Measurements from ENCODE around the gene CA11. TPM values are rescaled to one million over a fixed set of nuclear protein-coding genes. Genes with fewer than 3 reads are reported as not detected.
A peak's percentile ranks its signal among the peaks of the same experiment; 100 is the strongest.

Gene CA11
- total and polyA plus RNA-seq, 9 of the 15 experiments (the other 6 are each of a cell fraction or from before 2014, with no cell fraction given) = 2.9 to 19.9 (median 8.3) TPM

DNA sequence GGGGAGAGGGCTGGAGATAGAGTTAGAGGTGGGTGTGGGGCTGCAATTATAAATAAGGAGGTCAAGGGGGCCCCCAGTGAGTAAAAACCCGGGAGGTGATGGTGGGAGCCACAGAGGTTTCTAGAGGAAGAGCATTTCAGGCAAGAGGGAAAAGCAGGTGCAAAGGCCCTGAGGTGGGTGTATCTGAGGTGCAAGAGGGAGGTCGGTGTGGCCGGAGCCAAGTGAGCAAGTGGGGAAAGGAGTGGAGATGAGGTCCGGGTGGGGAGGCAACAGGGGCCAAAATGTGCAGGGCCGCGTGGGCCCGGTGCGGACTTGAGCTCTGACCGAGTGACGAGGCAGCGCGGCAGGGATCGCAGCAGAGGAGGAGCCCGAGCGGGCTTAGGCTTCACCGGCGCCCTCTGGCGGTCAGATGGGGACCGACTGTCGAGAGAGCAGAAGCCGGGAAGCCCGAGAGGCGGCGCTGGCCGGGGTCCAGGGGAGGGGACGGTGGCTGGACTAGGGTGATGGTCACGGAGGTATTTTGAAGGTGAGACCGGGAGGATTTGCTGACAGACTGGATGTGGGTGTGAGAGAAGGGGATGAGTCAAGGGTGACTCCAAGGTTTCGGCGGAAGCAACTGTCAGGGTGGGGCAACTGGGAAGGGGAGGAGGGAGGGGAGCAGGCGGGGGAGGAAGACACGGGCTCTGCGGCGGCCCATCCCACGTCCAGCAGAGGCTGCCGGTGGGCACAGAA lies 57.2 kb downstream of the CA11 start (continued):
- TF ChIP-seq NR3C1 (CRISPR knock-in tag; IDR thresholded peaks at IDR 0.05) = no peak
- TF ChIP-seq, protein P1, sequence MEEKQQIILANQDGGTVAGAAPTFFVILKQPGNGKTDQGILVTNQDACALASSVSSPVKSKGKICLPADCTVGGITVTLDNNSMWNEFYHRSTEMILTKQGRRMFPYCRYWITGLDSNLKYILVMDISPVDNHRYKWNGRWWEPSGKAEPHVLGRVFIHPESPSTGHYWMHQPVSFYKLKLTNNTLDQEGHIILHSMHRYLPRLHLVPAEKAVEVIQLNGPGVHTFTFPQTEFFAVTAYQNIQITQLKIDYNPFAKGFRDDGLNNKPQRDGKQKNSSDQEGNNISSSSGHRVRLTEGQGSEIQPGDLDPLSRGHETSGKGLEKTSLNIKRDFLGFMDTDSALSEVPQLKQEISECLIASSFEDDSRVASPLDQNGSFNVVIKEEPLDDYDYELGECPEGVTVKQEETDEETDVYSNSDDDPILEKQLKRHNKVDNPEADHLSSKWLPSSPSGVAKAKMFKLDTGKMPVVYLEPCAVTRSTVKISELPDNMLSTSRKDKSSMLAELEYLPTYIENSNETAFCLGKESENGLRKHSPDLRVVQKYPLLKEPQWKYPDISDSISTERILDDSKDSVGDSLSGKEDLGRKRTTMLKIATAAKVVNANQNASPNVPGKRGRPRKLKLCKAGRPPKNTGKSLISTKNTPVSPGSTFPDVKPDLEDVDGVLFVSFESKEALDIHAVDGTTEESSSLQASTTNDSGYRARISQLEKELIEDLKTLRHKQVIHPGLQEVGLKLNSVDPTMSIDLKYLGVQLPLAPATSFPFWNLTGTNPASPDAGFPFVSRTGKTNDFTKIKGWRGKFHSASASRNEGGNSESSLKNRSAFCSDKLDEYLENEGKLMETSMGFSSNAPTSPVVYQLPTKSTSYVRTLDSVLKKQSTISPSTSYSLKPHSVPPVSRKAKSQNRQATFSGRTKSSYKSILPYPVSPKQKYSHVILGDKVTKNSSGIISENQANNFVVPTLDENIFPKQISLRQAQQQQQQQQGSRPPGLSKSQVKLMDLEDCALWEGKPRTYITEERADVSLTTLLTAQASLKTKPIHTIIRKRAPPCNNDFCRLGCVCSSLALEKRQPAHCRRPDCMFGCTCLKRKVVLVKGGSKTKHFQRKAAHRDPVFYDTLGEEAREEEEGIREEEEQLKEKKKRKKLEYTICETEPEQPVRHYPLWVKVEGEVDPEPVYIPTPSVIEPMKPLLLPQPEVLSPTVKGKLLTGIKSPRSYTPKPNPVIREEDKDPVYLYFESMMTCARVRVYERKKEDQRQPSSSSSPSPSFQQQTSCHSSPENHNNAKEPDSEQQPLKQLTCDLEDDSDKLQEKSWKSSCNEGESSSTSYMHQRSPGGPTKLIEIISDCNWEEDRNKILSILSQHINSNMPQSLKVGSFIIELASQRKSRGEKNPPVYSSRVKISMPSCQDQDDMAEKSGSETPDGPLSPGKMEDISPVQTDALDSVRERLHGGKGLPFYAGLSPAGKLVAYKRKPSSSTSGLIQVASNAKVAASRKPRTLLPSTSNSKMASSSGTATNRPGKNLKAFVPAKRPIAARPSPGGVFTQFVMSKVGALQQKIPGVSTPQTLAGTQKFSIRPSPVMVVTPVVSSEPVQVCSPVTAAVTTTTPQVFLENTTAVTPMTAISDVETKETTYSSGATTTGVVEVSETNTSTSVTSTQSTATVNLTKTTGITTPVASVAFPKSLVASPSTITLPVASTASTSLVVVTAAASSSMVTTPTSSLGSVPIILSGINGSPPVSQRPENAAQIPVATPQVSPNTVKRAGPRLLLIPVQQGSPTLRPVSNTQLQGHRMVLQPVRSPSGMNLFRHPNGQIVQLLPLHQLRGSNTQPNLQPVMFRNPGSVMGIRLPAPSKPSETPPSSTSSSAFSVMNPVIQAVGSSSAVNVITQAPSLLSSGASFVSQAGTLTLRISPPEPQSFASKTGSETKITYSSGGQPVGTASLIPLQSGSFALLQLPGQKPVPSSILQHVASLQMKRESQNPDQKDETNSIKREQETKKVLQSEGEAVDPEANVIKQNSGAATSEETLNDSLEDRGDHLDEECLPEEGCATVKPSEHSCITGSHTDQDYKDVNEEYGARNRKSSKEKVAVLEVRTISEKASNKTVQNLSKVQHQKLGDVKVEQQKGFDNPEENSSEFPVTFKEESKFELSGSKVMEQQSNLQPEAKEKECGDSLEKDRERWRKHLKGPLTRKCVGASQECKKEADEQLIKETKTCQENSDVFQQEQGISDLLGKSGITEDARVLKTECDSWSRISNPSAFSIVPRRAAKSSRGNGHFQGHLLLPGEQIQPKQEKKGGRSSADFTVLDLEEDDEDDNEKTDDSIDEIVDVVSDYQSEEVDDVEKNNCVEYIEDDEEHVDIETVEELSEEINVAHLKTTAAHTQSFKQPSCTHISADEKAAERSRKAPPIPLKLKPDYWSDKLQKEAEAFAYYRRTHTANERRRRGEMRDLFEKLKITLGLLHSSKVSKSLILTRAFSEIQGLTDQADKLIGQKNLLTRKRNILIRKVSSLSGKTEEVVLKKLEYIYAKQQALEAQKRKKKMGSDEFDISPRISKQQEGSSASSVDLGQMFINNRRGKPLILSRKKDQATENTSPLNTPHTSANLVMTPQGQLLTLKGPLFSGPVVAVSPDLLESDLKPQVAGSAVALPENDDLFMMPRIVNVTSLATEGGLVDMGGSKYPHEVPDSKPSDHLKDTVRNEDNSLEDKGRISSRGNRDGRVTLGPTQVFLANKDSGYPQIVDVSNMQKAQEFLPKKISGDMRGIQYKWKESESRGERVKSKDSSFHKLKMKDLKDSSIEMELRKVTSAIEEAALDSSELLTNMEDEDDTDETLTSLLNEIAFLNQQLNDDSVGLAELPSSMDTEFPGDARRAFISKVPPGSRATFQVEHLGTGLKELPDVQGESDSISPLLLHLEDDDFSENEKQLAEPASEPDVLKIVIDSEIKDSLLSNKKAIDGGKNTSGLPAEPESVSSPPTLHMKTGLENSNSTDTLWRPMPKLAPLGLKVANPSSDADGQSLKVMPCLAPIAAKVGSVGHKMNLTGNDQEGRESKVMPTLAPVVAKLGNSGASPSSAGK (IDR thresholded peaks at IDR 0.05) = peak; percentile 93
- TF ChIP-seq CBX8 (IDR thresholded peaks at IDR 0.05; ENCODE audit: borderline replicate concordance, extremely low read depth, low read depth, low read length, poor library complexity, severe bottlenecking) = no peak
- TF ChIP-seq ZEB2 (IDR thresholded peaks at IDR 0.05) = peak; percentile 94
- TF ChIP-seq TEAD1 (CRISPR knock-in tag; IDR thresholded peaks at IDR 0.05) = peak in 1 of 2 experiments; percentile 68; a peak in 1 of 4 replicates
- TF ChIP-seq TCFL5 (CRISPR knock-in tag; conservative IDR thresholded peaks at IDR 0.05) = no peak
- no peak for TF ChIP-seq ZNF232 (CRISPR knock-in tag; IDR thresholded peaks at IDR 0.05)
- TF ChIP-seq DNMT1 (IDR thresholded peaks at IDR 0.05) = no peak; the same call in 1 of the 2 replicates
- no peak for TF ChIP-seq POLR3A (IDR thresholded peaks at IDR 0.05; ENCODE audit: borderline replicate concordance, extremely low read depth, insufficient read depth, insufficient read length)
- no peak for TF ChIP-seq TSC22D4 (tag; IDR thresholded peaks at IDR 0.05)
- TF ChIP-seq SMARCA5 (IDR thresholded peaks at IDR 0.05) = peak; percentile 100
- peak; percentile 25; the same call in 1 of the 2 replicates for TF ChIP-seq ELF4 (CRISPR knock-in tag; IDR thresholded peaks at IDR 0.05)
- no peak for TF ChIP-seq JUNB (CRISPR knock-in tag; conservative IDR thresholded peaks at IDR 0.05)
- no peak for TF ChIP-seq NCOA2 (IDR thresholded peaks at IDR 0.05; ENCODE audit: partially characterized antibody in 2 of 2)
- peak; percentile 67; the same call in 1 of the 2 replicates for TF ChIP-seq ESRRA (IDR thresholded peaks at IDR 0.05; ENCODE audit: borderline replicate concordance, low read depth)
- peak; percentile 59; the same call in 1 of the 2 replicates for TF ChIP-seq JUN (IDR thresholded peaks at IDR 0.05; ENCODE audit: borderline replicate concordance, low read depth, low read length)
- no peak; the same call in 1 of the 2 replicates for TF ChIP-seq JUN (CRISPR knock-in tag; IDR thresholded peaks at IDR 0.05; ENCODE audit: borderline replicate concordance)

Measured in K562 (cell line).